CD14-positive monocyte (primary cell): Measurements from ENCODE around the gene SIM1. TPM values are rescaled to one million over a fixed set of nuclear protein-coding genes. Genes with fewer than 3 reads are reported as not detected.

Experiments used
- DNase-seq, 3 donors: peaks; one replicate each; pipeline ENCODE4 v3.0.0-alpha.2; 2011 to 2022
- H2AFZ ChIP-seq: 2 replicates; pipeline ENCODE4 v1.6.0; 2012; ENCODE audit warnings: mild to moderate bottlenecking, low read depth, low read length, inconsistent platforms; ENCODE audit not compliant: insufficient read depth, poor library complexity, severe bottlenecking
- H3K27ac ChIP-seq, 2 donors: 1 replicate in 1 of 2; 2 replicates in 1 of 2; pipeline ENCODE4 v1.5.1; 2012 to 2013; ENCODE audit warnings: low read length in 2 of 2, control low read depth in 1 of 2, inconsistent platforms in 1 of 2, low read depth in 1 of 2, mild to moderate bottlenecking in 1 of 2
- H3K27me3 ChIP-seq, 2 donors: one replicate each; pipeline versions ENCODE4 v1.6.0 to v1.6.1; 2011 to 2013; ENCODE audit warnings: low read length in 2 of 2; ENCODE audit not compliant: control insufficient read depth in 2 of 2, insufficient read depth in 2 of 2
- H3K36me3 ChIP-seq, 2 donors: replicated peaks in 1 of 2; 1 replicate in 1 of 2; 2 replicates in 1 of 2; pipeline versions ENCODE4 v1.5.1 to v1.6.1; 2012 to 2013; ENCODE audit warnings: low read length in 2 of 2, control low read depth in 1 of 2, inconsistent platforms in 1 of 2, mild to moderate bottlenecking in 1 of 2; ENCODE audit not compliant: insufficient read depth in 2 of 2, control insufficient read depth in 1 of 2
- H3K4me1 ChIP-seq, 2 donors: 1 replicate in 1 of 2; 2 replicates in 1 of 2; pipeline versions ENCODE4 v1.5.1 to v1.6.1; 2012 to 2013; ENCODE audit warnings: low read length in 2 of 2, control low read depth in 1 of 2, inconsistent platforms in 1 of 2, mild to moderate bottlenecking in 1 of 2, moderate library complexity in 1 of 2; ENCODE audit not compliant: insufficient read depth in 2 of 2, control insufficient read depth in 1 of 2
- H3K4me2 ChIP-seq: replicated peaks from 2 replicates; pipeline ENCODE3; 2012; ENCODE audit warnings: low read length, moderate library complexity, mild to moderate bottlenecking; ENCODE audit not compliant: poor library complexity, severe bottlenecking; ENCODE audit errors: extremely low read depth
- H3K4me3 ChIP-seq, 3 experiments: fragments of 200-600 bp in 1 of 3; sonication (generic) in 1 of 3; replicated peaks in 1 of 3; 1 replicate in 2 of 3; 2 replicates in 1 of 3; pipeline ENCODE4 v1.5.1; 2011 to 2013; ENCODE audit warnings: low read length in 3 of 3, mild to moderate bottlenecking in 3 of 3, control low read depth in 2 of 3, low read depth in 2 of 3, inconsistent platforms in 1 of 3, moderate library complexity in 1 of 3
- H3K79me2 ChIP-seq: 2 replicates; pipeline ENCODE4 v1.6.0; 2012; ENCODE audit warnings: mild to moderate bottlenecking, control low read depth, inconsistent platforms, low read length, moderate library complexity; ENCODE audit not compliant: insufficient read depth
- H3K9ac ChIP-seq: 2 replicates; pipeline ENCODE4 v1.6.0; 2017; ENCODE audit warnings: low read length, mild to moderate bottlenecking; ENCODE audit not compliant: insufficient read depth, poor library complexity, severe bottlenecking
- H3K9me3 ChIP-seq, 2 donors: replicated peaks in 1 of 2; 1 replicate in 1 of 2; 2 replicates in 1 of 2; pipeline versions ENCODE4 v1.5.1 to v1.6.1; 2012 to 2013; ENCODE audit warnings: low read length in 2 of 2, control low read depth in 1 of 2; ENCODE audit not compliant: control insufficient read depth in 1 of 2, insufficient read depth in 1 of 2
- H4K20me1 ChIP-seq: 2 replicates; pipeline ENCODE4 v1.6.0; 2012; ENCODE audit warnings: mild to moderate bottlenecking, low read length, control low read depth, moderate library complexity; ENCODE audit not compliant: insufficient read depth
- H3K27ac Mint-ChIP-seq, 7 donors: one replicate each; pipeline ENCODE4 v1.8.0; 2020; ENCODE audit warnings: mild to moderate bottlenecking in 7 of 7, mixed read lengths in 7 of 7, moderate library complexity in 6 of 7, inconsistent platforms in 2 of 7
- H3K27me3 Mint-ChIP-seq, 3 donors: one replicate each; pipeline ENCODE4 v1.8.0; 2021 to 2022; ENCODE audit warnings: low read depth in 3 of 3, mild to moderate bottlenecking in 3 of 3, mixed read lengths in 3 of 3, moderate library complexity in 3 of 3, inconsistent platforms in 1 of 3
- H3K36me3 Mint-ChIP-seq, 2 donors: one replicate each; pipeline ENCODE4 v1.8.0; 2020; ENCODE audit warnings: mixed read lengths in 2 of 2, inconsistent platforms in 1 of 2, mild to moderate bottlenecking in 1 of 2
- H3K4me1 Mint-ChIP-seq: one replicate; pipeline ENCODE4 v1.8.0; 2020; ENCODE audit warnings: mild to moderate bottlenecking, mixed read lengths
- H3K4me3 Mint-ChIP-seq, 2 donors: one replicate each; pipeline ENCODE4 v1.8.0; 2020; ENCODE audit warnings: mild to moderate bottlenecking in 2 of 2, mixed read lengths in 2 of 2, moderate library complexity in 1 of 2
- H3K9me3 Mint-ChIP-seq, 7 donors: one replicate each; pipeline ENCODE4 v1.8.0; 2020 to 2022; ENCODE audit warnings: mixed read lengths in 7 of 7, mild to moderate bottlenecking in 6 of 7, moderate library complexity in 6 of 7, inconsistent platforms in 2 of 7
- CTCF ChIP-seq: fragments of 200-600 bp; IDR thresholded peaks from one replicate; pipeline ENCODE4 v1.8.0; 2022; ENCODE audit warnings: antibody characterized with exemption, mild to moderate bottlenecking
- WGBS: methylation state at CpG from one replicate; pipeline ENCODE4 v1.1.5; 2013; ENCODE audit warnings: missing lambda C conversion rate; ENCODE audit not compliant: insufficient coverage; 5-methylcytosine and 5-hydroxymethylcytosine counted together
- intact Hi-C, 2 donors: fragments of 100-400 bp; cut with micrococcal nuclease; formaldehyde crosslinking; loops; one replicate each; pipeline versions ENCODE4 v1.15.0 to v1.15.1; 2023
- polyA plus RNA-seq, 3 donors: library from polyadenylated mRNA; depleted of rRNA in 1 of 3; unstranded in 2 of 3; stranded (reverse) in 1 of 3; fragments of 300-500 nt in 2 of 3; fragments of >200 nt in 1 of 3; fragmentation: Illumina TruSeq in 2 of 3; gene quantifications; 1 replicate in 2 of 3; 2 replicates in 1 of 3; pipeline ENCODE4 v1.2.3, GENCODE V29; 2012 to 2021

Gene SIM1
- polyA plus RNA-seq, 3 donors = not detected

DNA sequence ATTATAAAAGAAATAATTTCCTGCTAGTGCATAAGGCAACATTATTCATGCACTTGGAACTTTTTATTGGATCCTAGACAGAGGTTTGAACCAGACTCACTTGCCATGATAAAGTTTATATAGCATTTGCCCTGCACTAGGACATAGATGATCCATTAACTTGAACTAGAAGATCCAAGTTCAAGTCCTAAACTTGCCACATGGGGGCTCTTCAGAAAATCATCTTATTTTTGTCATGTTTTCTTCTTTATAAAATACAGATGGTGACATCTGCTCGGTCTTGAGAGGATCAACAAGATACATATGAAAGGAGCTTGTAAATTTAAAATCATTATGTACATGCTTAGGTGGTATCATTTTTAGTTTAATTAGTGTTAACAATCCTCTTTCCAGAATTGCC, 94.5 kb downstream of the SIM1 start:
- H3K27me3 Mint-ChIP-seq = peaks cover 0 to 3% (median 2%) of the 10 kb centered on the region in 3 donors
- H3K4me1 Mint-ChIP-seq = peaks cover 3% of the 10 kb centered on the region
- no peaks in the 10 kb centered on the region for H3K4me1 ChIP-seq
- H2AFZ ChIP-seq = no peak overlapping the region
- no peaks in the 10 kb centered on the region for H3K27me3 ChIP-seq
- no peak overlapping the region for H3K27ac Mint-ChIP-seq
- peaks cover 0 to 3% (median 0%) of the 10 kb centered on the region in 7 donors for H3K9me3 Mint-ChIP-seq
- no peak for TF ChIP-seq CTCF
- no peaks in the 10 kb centered on the region for H3K9me3 ChIP-seq
- no peaks in the 10 kb centered on the region for H3K36me3 ChIP-seq
- no peaks in the 10 kb centered on the region for H4K20me1 ChIP-seq
- H3K4me2 ChIP-seq = no peak overlapping the region
- H3K27ac ChIP-seq = no peak overlapping the region
- no CpG with 5 or more reads among the region's 1 CpG for WGBS
- no peak for DNase-seq
- no peak overlapping the region for H3K4me3 ChIP-seq
- H3K79me2 ChIP-seq = no peaks in the 10 kb centered on the region
- no peak overlapping the region for H3K4me3 Mint-ChIP-seq
- no peaks in the 10 kb centered on the region for H3K36me3 Mint-ChIP-seq
- H3K9ac ChIP-seq = no peak overlapping the region
- intact Hi-C loops = no loop called here

DNA sequence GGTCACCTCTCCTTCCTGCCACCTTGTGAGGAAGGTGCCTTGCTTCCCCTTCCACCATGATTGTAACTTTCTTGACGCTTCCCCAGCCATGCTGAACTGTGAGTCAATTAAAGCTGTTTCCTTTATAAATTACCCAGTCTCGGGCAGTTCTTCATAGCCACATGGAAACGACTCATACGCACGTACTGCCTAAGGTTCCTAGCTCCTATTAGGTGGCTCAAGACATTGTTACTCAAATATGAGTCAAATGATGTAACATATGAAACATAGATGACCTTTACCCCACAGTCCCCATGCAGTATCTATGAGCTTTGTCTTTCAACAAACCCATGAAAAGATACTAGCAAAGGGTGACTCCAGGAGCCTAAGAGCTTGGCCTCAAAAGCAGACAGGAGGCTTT, 98.3 kb downstream of the SIM1 start:
- no peaks in the 10 kb centered on the region for H3K9me3 ChIP-seq
- Mint-ChIP-seq H3K27ac (peak overlapping the region in 1 of 7 donors; percentile 1), H3K36me3 (no peaks in the 10 kb centered on the region), H3K9me3 (peaks cover 0 to under 1% (median 0%) of the 10 kb centered on the region in 7 donors), H3K4me3 (no peak overlapping the region), H3K4me1 (no peaks in the 10 kb centered on the region), H3K27me3 (peaks cover 0 to 4% (median 2%) of the 10 kb centered on the region in 3 donors)
- H3K4me1 ChIP-seq = no peaks in the 10 kb centered on the region
- H3K27ac ChIP-seq = no peak overlapping the region
- H3K79me2 ChIP-seq = no peaks in the 10 kb centered on the region
- H2AFZ ChIP-seq = no peak overlapping the region
- H3K9ac ChIP-seq = no peak overlapping the region
- H3K4me2 ChIP-seq = no peak overlapping the region
- H3K27me3 ChIP-seq = peaks cover 0 to 2% of the 10 kb centered on the region in 2 donors
- H3K4me3 ChIP-seq = no peak overlapping the region
- no peaks in the 10 kb centered on the region for H4K20me1 ChIP-seq
- H3K36me3 ChIP-seq = no peaks in the 10 kb centered on the region
- no peak for DNase-seq
- no peak for TF ChIP-seq CTCF
- intact Hi-C loops = no loop called here
- 50% methylated on average over 1 of the region's 5 CpGs for WGBS
